Omental fat pad (tissue), 4 donors: ENCODE measurements around the gene TLCD3B. TPM values are rescaled to one million over a fixed set of nuclear protein-coding genes. Genes with fewer than 3 reads are reported as not detected.
"Not testable (repeated sequence)": the region's sequence is repeated elsewhere in the genome, so short reads cannot be mapped to it uniquely, and the experiment has no call there.

Experiments used
- ATAC-seq: fragments of 150-250 bp; one replicate; pipeline ENCODE4 v1.9.1; 2016; ENCODE audit warnings: mild to moderate bottlenecking, moderate library complexity; ENCODE audit not compliant: low FRiP score
- DNase-seq: peaks from one replicate; pipeline ENCODE4 v3.0.0-alpha.2; 2019; ENCODE audit warnings: low spot score
- CTCF ChIP-seq, 3 donors: fragments of 450-650 bp; IDR thresholded peaks; one replicate each; pipeline ENCODE4 v1.5.1; 2016 to 2017; ENCODE audit warnings: antibody characterized with exemption in 3 of 3, mild to moderate bottlenecking in 3 of 3, moderate library complexity in 2 of 3
- total RNA-seq, 4 donors: library from RNA; depleted of rRNA; stranded (reverse); fragments of >200 nt; gene quantifications; one replicate each; pipeline ENCODE4 v1.1.0, GENCODE V29; 2016

Gene TLCD3B
- total RNA-seq, 4 donors from 2014 or later = not detected

- no peak for TF ChIP-seq CTCF (IDR thresholded peaks at IDR 0.05)
- DNase-seq (no peak), ATAC-seq (no peak)
Measured at GRCh38 chr16:30049871-30050270, 18.8 kb upstream of the TLCD3B start.

- no peak for TF ChIP-seq CTCF (IDR thresholded peaks at IDR 0.05)
- ATAC-seq (no peak), DNase-seq (no peak)
Measured at GRCh38 chr16:30046588-30046987, 15.5 kb upstream of the TLCD3B start.

GRCh38 chr16:30046178-30046577, 15.1 kb upstream of the TLCD3B start:
- DNase-seq = no peak
- no peak for ATAC-seq
- TF ChIP-seq CTCF (IDR thresholded peaks at IDR 0.05) = no peak

GRCh38 chr16:30041841-30042240, 10.8 kb upstream of the TLCD3B start:
- ATAC-seq = no peak
- DNase-seq = no peak
- TF ChIP-seq CTCF (IDR thresholded peaks at IDR 0.05) = no peak

GRCh38 chr16:30040690-30041089, 9.6 kb upstream of the TLCD3B start:
- not testable (repeated sequence) for ATAC-seq, DNase-seq

- DNase-seq (no peak), ATAC-seq (no peak)
- no peak for TF ChIP-seq CTCF (IDR thresholded peaks at IDR 0.05)
Measured at GRCh38 chr16:30040221-30040620, 9.2 kb upstream of the TLCD3B start.

- DNase-seq = no peak
- TF ChIP-seq CTCF (IDR thresholded peaks at IDR 0.05) = no peak
- ATAC-seq = no peak
Measured at GRCh38 chr16:30033270-30033669, 2.2 kb upstream of the TLCD3B start.
